A549 (cell line): Measurements from ENCODE around the gene PFN3. TPM values are rescaled to one million over a fixed set of nuclear protein-coding genes. Genes with fewer than 3 reads are reported as not detected.

ENCODE experiments used
- ATAC-seq, 2 experiments: fragments of 200-7000 bp in 1 of 2; fragments of >200 bp in 1 of 2; cut with Nextera tagmentation in 1 of 2; cut with Tn5 transposase in 1 of 2; 3 replicates each; pipeline versions ENCODE4 v1.8.0 to v1.9.1; 2018 to 2020; ENCODE audit warnings: mild to moderate bottlenecking in 1 of 2, moderate library complexity in 1 of 2
- CTCF ChIA-PET: fragments of 300-600 bp; sonication (Branson Sonifier 250); formaldehyde crosslinking; extraction: SDS; loops from one replicate; lab custom pipeline; 2021; ENCODE audit warnings: antibody characterized with exemption, inconsistent platforms; lab: Yijun Ruan, JAX
- POLR2A ChIA-PET: fragments of 350-600 bp; formaldehyde crosslinking; extraction: SDS; loops from one replicate; lab custom pipeline; 2021; ENCODE audit warnings: antibody characterized with exemption, inconsistent platforms; lab: Yijun Ruan, JAX
- DNase-seq, 2 experiments: peaks; one replicate each; pipeline versions ENCODE4 v3.0.0 to v3.0.0-alpha.2; 2011 to 2016; ENCODE audit warnings: low read depth in 1 of 2, low spot score in 1 of 2
- FAIRE-seq: peaks from 2 replicates; lab custom pipeline; 2011; peaks lifted over from hg19 to GRCh38; lab: Jason Lieb, UNC
- H3K27ac ChIP-seq, 2 experiments: fragments of >200 bp; sonication (Bioruptor Twin); formaldehyde crosslinking; 3 replicates each; pipeline ENCODE4 v1.5.1; 2016 to 2017
- H3K4me1 ChIP-seq: fragments of >200 bp; sonication (Bioruptor Twin); formaldehyde crosslinking; 3 replicates; pipeline ENCODE4 v1.6.1; 2016
- H3K4me2 ChIP-seq: fragments of >200 bp; sonication (Bioruptor Twin); formaldehyde crosslinking; 3 replicates; pipeline ENCODE4 v1.6.1; 2016
- H3K4me3 ChIP-seq: fragments of >200 bp; sonication (Bioruptor Twin); formaldehyde crosslinking; 3 replicates; pipeline ENCODE4 v1.5.1; 2016
- H3K9me3 ChIP-seq: fragments of >200 bp; sonication (Bioruptor Twin); formaldehyde crosslinking; 3 replicates; pipeline ENCODE4 v1.6.1; 2016
- BHLHE40 ChIP-seq: IDR thresholded peaks from 2 replicates; pipeline ENCODE4 v1.6.1; 2012; ENCODE audit warnings: low read depth, low read length, inconsistent platforms
- CBX8 ChIP-seq: fragments of 200-600 bp; sonication (generic); IDR thresholded peaks from 2 replicates; pipeline ENCODE4 v1.6.1; 2016
- CHD4 ChIP-seq: fragments of 200-600 bp; sonication (generic); IDR thresholded peaks from 2 replicates; pipeline ENCODE4 v1.6.1; 2016; ENCODE audit warnings: antibody characterized with exemption, mild to moderate bottlenecking, borderline replicate concordance
- CTCF ChIP-seq: fragments of >200 bp; sonication (Bioruptor Twin); formaldehyde crosslinking; IDR thresholded peaks from 3 replicates; pipeline ENCODE4 v1.5.1; 2016
- E2F6 ChIP-seq: IDR thresholded peaks from 2 replicates; pipeline ENCODE4 v1.6.1; 2012; ENCODE audit warnings: low read depth, borderline replicate concordance
- ELK1 ChIP-seq: fragments of 150-350 bp; IDR thresholded peaks from 2 replicates; pipeline ENCODE4 v1.6.1; 2014; ENCODE audit warnings: low read depth, mild to moderate bottlenecking, low read length
- FOXS1 ChIP-seq: fragments of 250-450 bp; sonication (Bioruptor Pico); IDR thresholded peaks from 2 replicates; pipeline ENCODE4 v1.5.0; 2020; ENCODE audit warnings: mild to moderate bottlenecking, moderate library complexity
- HDAC2 ChIP-seq: fragments of 200-600 bp; sonication (generic); IDR thresholded peaks from 2 replicates; pipeline ENCODE4 v1.6.1; 2016
- HOXA7 ChIP-seq: fragments of 250-450 bp; sonication (Bioruptor Pico); IDR thresholded peaks from 2 replicates; pipeline ENCODE4 v1.5.0; 2020; ENCODE audit warnings: mild to moderate bottlenecking, moderate library complexity
- JUN ChIP-seq, 2 experiments: fragments of >200 bp; sonication (Bioruptor Twin); formaldehyde crosslinking; IDR thresholded peaks; 2 replicates in 1 of 2; 3 replicates in 1 of 2; pipeline ENCODE4 v1.6.1; 2016 to 2017
- JUNB ChIP-seq: fragments of >200 bp; sonication (Bioruptor Twin); formaldehyde crosslinking; IDR thresholded peaks from 2 replicates; pipeline ENCODE4 v1.6.1; 2016
- KDM1A ChIP-seq: fragments of 200-600 bp; sonication (generic); IDR thresholded peaks from 2 replicates; pipeline ENCODE4 v1.6.1; 2016; ENCODE audit warnings: low read depth, mild to moderate bottlenecking
- MAX ChIP-seq: IDR thresholded peaks from 2 replicates; pipeline ENCODE4 v1.6.1; 2012
- MAZ ChIP-seq: fragments of 150-350 bp; IDR thresholded peaks from 2 replicates; pipeline ENCODE4 v1.6.1; 2014; ENCODE audit warnings: antibody characterized with exemption, low read depth, low read length, borderline replicate concordance
- MYC ChIP-seq: IDR thresholded peaks from 2 replicates; pipeline ENCODE4 v1.6.1; 2012; ENCODE audit warnings: mild to moderate bottlenecking, inconsistent platforms, low read length, improper control_type of control experiment, borderline replicate concordance
- NFE2L2 ChIP-seq: fragments of 150-350 bp; conservative IDR thresholded peaks from 2 replicates; pipeline ENCODE4 v1.6.1; 2014; ENCODE audit warnings: low read length
- NPAS2 ChIP-seq: fragments of 250-450 bp; sonication (Bioruptor Pico); IDR thresholded peaks from 2 replicates; pipeline ENCODE4 v1.8.0; 2022; ENCODE audit warnings: mild to moderate bottlenecking, moderate library complexity, borderline replicate concordance
- NR3C1 ChIP-seq: fragments of >200 bp; sonication (Bioruptor Twin); formaldehyde crosslinking; IDR thresholded peaks from 3 replicates; pipeline ENCODE4 v1.6.1; 2017
- PHF8 ChIP-seq: fragments of 200-600 bp; sonication (generic); IDR thresholded peaks from 2 replicates; pipeline ENCODE4 v1.6.1; 2016; ENCODE audit warnings: low read depth, mild to moderate bottlenecking, antibody characterized with exemption, moderate library complexity, borderline replicate concordance
- POLR2AphosphoS2 ChIP-seq: conservative IDR thresholded peaks from 2 replicates; pipeline ENCODE4 v1.6.1; 2012; ENCODE audit warnings: low read length, improper control_type of control experiment, inconsistent platforms
- RAD21 ChIP-seq, 2 experiments: fragments of >200 bp in 1 of 2; sonication (Bioruptor Twin) in 1 of 2; formaldehyde crosslinking in 1 of 2; IDR thresholded peaks in 1 of 2; conservative IDR thresholded peaks in 1 of 2; 2 replicates in 1 of 2; 3 replicates in 1 of 2; pipeline ENCODE4 v1.6.1; 2012 to 2018; ENCODE audit warnings: inconsistent platforms in 1 of 2
- RARB ChIP-seq: fragments of 250-450 bp; sonication (Bioruptor Pico); IDR thresholded peaks from 2 replicates; pipeline ENCODE4 v1.8.0; 2021; ENCODE audit warnings: mild to moderate bottlenecking, moderate library complexity
- RFX5 ChIP-seq: fragments of 450-650 bp; IDR thresholded peaks from 2 replicates; pipeline ENCODE4 v1.7.1; 2014; ENCODE audit warnings: antibody characterized with exemption, mild to moderate bottlenecking, moderate library complexity
- RNF2 ChIP-seq: fragments of 200-600 bp; sonication (generic); IDR thresholded peaks from 2 replicates; pipeline ENCODE4 v1.6.1; 2016; ENCODE audit warnings: low read depth, mild to moderate bottlenecking, antibody characterized with exemption, moderate library complexity, borderline replicate concordance
- SMC3 ChIP-seq: fragments of >200 bp; sonication (Bioruptor Twin); formaldehyde crosslinking; IDR thresholded peaks from 3 replicates; pipeline ENCODE4 v1.6.1; 2018; ENCODE audit warnings: inconsistent platforms
- USF2 ChIP-seq: fragments of 450-650 bp; IDR thresholded peaks from 2 replicates; pipeline ENCODE4 v1.6.1; 2014; ENCODE audit warnings: antibody characterized with exemption
- ZC3H11A ChIP-seq: fragments of 450-650 bp; IDR thresholded peaks from 2 replicates; pipeline ENCODE4 v1.6.1; 2014; ENCODE audit warnings: antibody characterized with exemption, mild to moderate bottlenecking
- ZFP36 ChIP-seq: fragments of 450-650 bp; IDR thresholded peaks from 2 replicates; pipeline ENCODE4 v1.6.1; 2014; ENCODE audit warnings: borderline replicate concordance; ENCODE audit not compliant: partially characterized antibody
- ZNF302 ChIP-seq: fragments of 250-450 bp; sonication (Bioruptor Pico); IDR thresholded peaks from 2 replicates; pipeline ENCODE4 v1.9.0; 2021; ENCODE audit warnings: inconsistent platforms, mild to moderate bottlenecking, moderate library complexity
- ZSCAN20 ChIP-seq: fragments of 250-450 bp; sonication (Bioruptor Pico); IDR thresholded peaks from 2 replicates; pipeline ENCODE4 v1.8.0; 2022; ENCODE audit warnings: mild to moderate bottlenecking, moderate library complexity
- WGBS: methylation state at CpG from one replicate; pipeline ENCODE4 v1.1.6; 2017; ENCODE audit errors: missing lambda C conversion rate; 5-methylcytosine and 5-hydroxymethylcytosine counted together
- polyA plus RNA-seq, 4 experiments: library from polyadenylated mRNA; depleted of rRNA in 3 of 4; stranded (reverse); fragments of >200 nt; fragmentation: RNase III in 1 of 4; extraction: RNeasy Plus Mini Kit Qiagen cat#74134 plus additional on column Dnase treatment in 1 of 4; gene quantifications; 2 replicates in 3 of 4; 3 replicates in 1 of 4; pipeline ENCODE4 v1.2.3, GENCODE V29; 2011 to 2017
- TF ChIP-seq, protein P1 (sequence below): fragments of 200-600 bp; sonication (generic); IDR thresholded peaks from 2 replicates; pipeline ENCODE4 v1.6.1; 2016; ENCODE audit warnings: antibody characterized with exemption, mild to moderate bottlenecking, moderate library complexity
- TF ChIP-seq, protein P2 (sequence below): fragments of >200 bp; sonication (Bioruptor Twin); formaldehyde crosslinking; IDR thresholded peaks from 3 replicates; pipeline ENCODE4 v1.6.1; 2016

Gene PFN3
- polyA plus RNA-seq, 2 of the 4 experiments (the other 2 are of a cell fraction): not detected

DNA sequence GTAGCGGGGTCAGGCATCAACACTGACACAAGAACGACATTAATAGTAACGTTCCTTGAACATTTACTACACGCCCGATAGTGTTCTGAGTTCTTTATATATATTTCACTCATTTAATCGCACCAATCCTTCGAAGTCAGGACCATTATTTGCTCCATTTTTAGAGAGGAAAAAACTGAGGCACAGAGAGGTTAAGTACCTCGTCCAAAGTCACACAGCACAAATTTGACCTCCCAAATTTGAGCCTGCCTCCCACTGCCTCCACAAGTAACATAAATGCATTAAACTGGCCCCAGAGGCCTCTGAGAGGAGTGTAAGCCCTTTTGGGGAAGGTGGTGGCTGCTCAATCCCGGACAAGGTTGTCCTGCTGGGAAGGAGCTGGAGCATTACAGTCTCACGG is 36.9 kb downstream of the PFN3 start:
- no peak for FAIRE-seq
- no peak for TF ChIP-seq BHLHE40
- peak; percentile 92 for TF ChIP-seq HDAC2
- no peak for TF ChIP-seq E2F6
- TF ChIP-seq POLR2AphosphoS2: no peak
- TF ChIP-seq SMC3: no peak
- no peak for TF ChIP-seq ZSCAN20 (CRISPR knock-in tag)
- TF ChIP-seq ELK1: no peak
- no peak for TF ChIP-seq JUNB
- no peak for TF ChIP-seq RARB (CRISPR knock-in tag)
- TF ChIP-seq RFX5: no peak
- TF ChIP-seq ZNF302 (CRISPR knock-in tag): no peak
- no peak for TF ChIP-seq MAZ
- TF ChIP-seq CBX8: no peak
- peak; percentile 85; the same call in 1 of the 2 replicates for TF ChIP-seq CHD4
- no peak for TF ChIP-seq HOXA7
- TF ChIP-seq NPAS2 (CRISPR knock-in tag): no peak
- TF ChIP-seq MYC: no peak
- TF ChIP-seq ZFP36: peak; percentile 94
- TF ChIP-seq RAD21 (conservative IDR thresholded peaks at IDR 0.05 in 1 of 2, IDR thresholded peaks at IDR 0.05 in 1 of 2): no peak
- no peak for TF ChIP-seq USF2
- no peak for TF ChIP-seq NR3C1
- TF ChIP-seq FOXS1 (CRISPR knock-in tag): no peak
- TF ChIP-seq CTCF: no peak
- TF ChIP-seq MAX: no peak
- TF ChIP-seq NFE2L2: no peak
- TF ChIP-seq, protein P1, sequence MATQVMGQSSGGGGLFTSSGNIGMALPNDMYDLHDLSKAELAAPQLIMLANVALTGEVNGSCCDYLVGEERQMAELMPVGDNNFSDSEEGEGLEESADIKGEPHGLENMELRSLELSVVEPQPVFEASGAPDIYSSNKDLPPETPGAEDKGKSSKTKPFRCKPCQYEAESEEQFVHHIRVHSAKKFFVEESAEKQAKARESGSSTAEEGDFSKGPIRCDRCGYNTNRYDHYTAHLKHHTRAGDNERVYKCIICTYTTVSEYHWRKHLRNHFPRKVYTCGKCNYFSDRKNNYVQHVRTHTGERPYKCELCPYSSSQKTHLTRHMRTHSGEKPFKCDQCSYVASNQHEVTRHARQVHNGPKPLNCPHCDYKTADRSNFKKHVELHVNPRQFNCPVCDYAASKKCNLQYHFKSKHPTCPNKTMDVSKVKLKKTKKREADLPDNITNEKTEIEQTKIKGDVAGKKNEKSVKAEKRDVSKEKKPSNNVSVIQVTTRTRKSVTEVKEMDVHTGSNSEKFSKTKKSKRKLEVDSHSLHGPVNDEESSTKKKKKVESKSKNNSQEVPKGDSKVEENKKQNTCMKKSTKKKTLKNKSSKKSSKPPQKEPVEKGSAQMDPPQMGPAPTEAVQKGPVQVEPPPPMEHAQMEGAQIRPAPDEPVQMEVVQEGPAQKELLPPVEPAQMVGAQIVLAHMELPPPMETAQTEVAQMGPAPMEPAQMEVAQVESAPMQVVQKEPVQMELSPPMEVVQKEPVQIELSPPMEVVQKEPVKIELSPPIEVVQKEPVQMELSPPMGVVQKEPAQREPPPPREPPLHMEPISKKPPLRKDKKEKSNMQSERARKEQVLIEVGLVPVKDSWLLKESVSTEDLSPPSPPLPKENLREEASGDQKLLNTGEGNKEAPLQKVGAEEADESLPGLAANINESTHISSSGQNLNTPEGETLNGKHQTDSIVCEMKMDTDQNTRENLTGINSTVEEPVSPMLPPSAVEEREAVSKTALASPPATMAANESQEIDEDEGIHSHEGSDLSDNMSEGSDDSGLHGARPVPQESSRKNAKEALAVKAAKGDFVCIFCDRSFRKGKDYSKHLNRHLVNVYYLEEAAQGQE: no peak
- TF ChIP-seq KDM1A: peak; percentile 98
- TF ChIP-seq, protein P2, sequence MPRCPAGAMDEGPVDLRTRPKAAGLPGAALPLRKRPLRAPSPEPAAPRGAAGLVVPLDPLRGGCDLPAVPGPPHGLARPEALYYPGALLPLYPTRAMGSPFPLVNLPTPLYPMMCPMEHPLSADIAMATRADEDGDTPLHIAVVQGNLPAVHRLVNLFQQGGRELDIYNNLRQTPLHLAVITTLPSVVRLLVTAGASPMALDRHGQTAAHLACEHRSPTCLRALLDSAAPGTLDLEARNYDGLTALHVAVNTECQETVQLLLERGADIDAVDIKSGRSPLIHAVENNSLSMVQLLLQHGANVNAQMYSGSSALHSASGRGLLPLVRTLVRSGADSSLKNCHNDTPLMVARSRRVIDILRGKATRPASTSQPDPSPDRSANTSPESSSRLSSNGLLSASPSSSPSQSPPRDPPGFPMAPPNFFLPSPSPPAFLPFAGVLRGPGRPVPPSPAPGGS: no peak
- TF ChIP-seq RNF2: no peak
- TF ChIP-seq PHF8: no peak
- no peak for TF ChIP-seq ZC3H11A
- peak in 1 of 2 experiments; percentile 44; a peak in 2 of 5 replicates for TF ChIP-seq JUN (IDR thresholded peaks at IDR 0.05)

More for the DNA sequence above, 36.9 kb downstream of the PFN3 start:
- ATAC-seq: no peak
- CTCF ChIA-PET: interaction anchor here (1.2 to 33.9 kb wide), 5 partner anchors 35 to 93 kb away, joined by 3 to 1107 read pairs (median 5); partner anchors contain the start of genes F12, PFN3 and SLC34A1
- Histone ChIP-seq H3K9me3 (no peaks in the 10 kb centered on the region), H3K4me2 (peak overlapping the region; percentile 82), H3K4me1 (peaks cover 3% of the 10 kb centered on the region; the same call in 1 of the 3 replicates), H3K27ac (peak overlapping the region in 1 of 2 experiments; percentile 83; a peak in 4 of 6 replicates), H3K4me3 (peak overlapping the region; percentile 54)
- WGBS: 28% methylated on average over 10 of the region's 10 CpGs
- POLR2A ChIA-PET: interaction anchor here (2.4 kb wide), 1 partner anchor 12 kb away, joined by 8 read pairs; the partner anchor contains the start of gene LMAN2
- DNase-seq: no peak
